OCI-M2 (cell line): Measurements from ENCODE around the gene FHIT.
"Not testable (repeated sequence)": the region's sequence is repeated elsewhere in the genome, so short reads cannot be mapped to it uniquely, and the experiment has no call there.

ENCODE experiments used
- DNase-seq: peaks from one replicate; lab custom pipeline; 2025; ENCODE audit not compliant: unreplicated experiment; lab: John Stamatoyannopoulos, UW

FHIT gene

GRCh38 chr3:59818919-59819300 is 1432.3 kb downstream of the FHIT start:
- DNase-seq, result no peak

GRCh38 chr3:59818033-59818918 is 1433.0 kb downstream of the FHIT start:
- DNase-seq, result no peak

- no peak for DNase-seq
Measured at GRCh38 chr3:59817511-59817910, 1433.7 kb downstream of the FHIT start.

- DNase-seq, result no peak
Measured at GRCh38 chr3:59816312-59816711, 1434.9 kb downstream of the FHIT start.

- DNase-seq, result no peak
Measured at GRCh38 chr3:59813148-59813538, 1438.1 kb downstream of the FHIT start.

GRCh38 chr3:59812237-59813147 is 1438.8 kb downstream of the FHIT start:
- DNase-seq, result no peak

- no peak for DNase-seq
Measured at GRCh38 chr3:59811160-59811559, 1440.1 kb downstream of the FHIT start.

GRCh38 chr3:59810606-59811005 is 1440.6 kb downstream of the FHIT start:
- DNase-seq, result no peak

GRCh38 chr3:59809710-59810444 is 1441.4 kb downstream of the FHIT start:
- no peak for DNase-seq

GRCh38 chr3:59809016-59809415 is 1442.2 kb downstream of the FHIT start:
- DNase-seq, result no peak

GRCh38 chr3:59808446-59808845 is 1442.8 kb downstream of the FHIT start:
- DNase-seq, result no peak

GRCh38 chr3:59803268-59803667 is 1448.0 kb downstream of the FHIT start:
- DNase-seq, result no peak

- DNase-seq, result not testable (repeated sequence)
Measured at GRCh38 chr3:59802453-59802852, 1448.8 kb downstream of the FHIT start.

- no peak for DNase-seq
Measured at GRCh38 chr3:59802045-59802444, 1449.2 kb downstream of the FHIT start.

- DNase-seq, result no peak
Measured at GRCh38 chr3:59800481-59800880, 1450.8 kb downstream of the FHIT start.

GRCh38 chr3:59798372-59799086 is 1452.7 kb downstream of the FHIT start:
- no peak for DNase-seq

- no peak for DNase-seq
Measured at GRCh38 chr3:59797533-59797932, 1453.7 kb downstream of the FHIT start.

GRCh38 chr3:59796456-59796855 is 1454.8 kb downstream of the FHIT start:
- no peak for DNase-seq

- no peak for DNase-seq
Measured at GRCh38 chr3:59795756-59796155, 1455.5 kb downstream of the FHIT start.

GRCh38 chr3:59793976-59794375 is 1457.3 kb downstream of the FHIT start:
- DNase-seq, result no peak
